Adipose tissue (tissue), 3 donors: ENCODE measurements around the gene ITGA11. TPM values are rescaled to one million over a fixed set of nuclear protein-coding genes. Genes with fewer than 3 reads are reported as not detected.

ENCODE experiments used
- H3K27ac ChIP-seq: one replicate; pipeline ENCODE4 v1.5.1; 2013; ENCODE audit warnings: low read depth, low read length
- WGBS, 3 donors: extraction: QIAGEN DNeasy Blood & Tissue Kit; methylation state at CpG; one replicate each; pipeline ENCODE4 v1.1.7; 2013; 5-methylcytosine and 5-hydroxymethylcytosine counted together
- polyA plus RNA-seq, 3 donors: library from polyadenylated mRNA; stranded (reverse); fragments of 200-250 nt; gene quantifications; one replicate each; pipeline ENCODE4 v1.2.3, GENCODE V29; 2013
- donor health status: healthy with polysubstance abuse.
- donor health status: Bipolar disorder and iron deficiency.
- donor health status: healthy.

The ITGA11 gene
- polyA plus RNA-seq, 3 donors = 0.44 to 5.1 (median 0.56) TPM

DNA sequence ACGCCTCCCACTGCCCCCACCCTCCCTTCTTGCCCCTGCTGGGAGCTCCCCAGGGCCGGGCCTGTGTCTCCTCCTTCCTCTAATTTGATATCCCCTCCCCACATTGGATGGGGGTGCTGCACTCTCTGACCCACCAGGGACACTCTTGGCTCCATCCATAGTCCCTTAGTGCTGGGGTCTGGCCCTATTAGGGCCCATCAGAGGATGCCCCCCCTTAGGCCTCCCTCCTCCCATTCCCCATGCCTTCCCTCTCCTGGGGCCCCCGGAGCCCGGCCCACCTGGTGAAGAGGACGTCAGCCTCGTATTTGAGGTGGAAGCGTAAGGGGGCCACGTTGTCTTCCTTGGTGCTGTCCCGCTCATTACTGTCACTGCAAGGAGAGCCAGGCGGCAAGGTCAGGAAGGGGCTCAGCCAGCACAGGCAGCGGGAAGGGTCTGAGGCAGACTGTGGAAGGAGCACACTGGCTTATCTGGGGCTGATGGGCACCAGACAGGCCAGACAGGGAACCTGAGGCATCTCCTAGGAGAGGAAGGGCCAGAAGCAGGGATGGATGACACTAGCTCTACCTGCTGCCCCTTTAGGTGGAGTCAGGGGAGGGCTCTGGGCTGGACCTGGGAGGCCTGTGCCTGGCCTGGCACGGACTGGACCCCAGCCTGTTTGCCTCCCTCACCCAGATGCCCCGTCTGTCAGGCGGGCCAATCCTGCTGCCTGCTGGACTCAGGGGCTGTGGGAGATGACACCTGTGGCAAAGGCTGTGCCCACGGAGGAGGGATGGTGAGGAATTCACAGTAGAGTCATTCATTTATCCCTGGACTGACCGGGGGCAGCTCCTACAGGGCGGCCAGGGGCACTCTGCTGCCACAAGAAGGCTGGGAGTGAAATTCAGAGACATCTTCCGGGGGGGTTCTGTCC is 118.2 kb downstream of the ITGA11 start:
- H3K27ac ChIP-seq = no peak overlapping the region
- WGBS, 3 donors = 87 to 90% (median 90%) methylated on average over 18 of the region's 18 CpGs

DNA sequence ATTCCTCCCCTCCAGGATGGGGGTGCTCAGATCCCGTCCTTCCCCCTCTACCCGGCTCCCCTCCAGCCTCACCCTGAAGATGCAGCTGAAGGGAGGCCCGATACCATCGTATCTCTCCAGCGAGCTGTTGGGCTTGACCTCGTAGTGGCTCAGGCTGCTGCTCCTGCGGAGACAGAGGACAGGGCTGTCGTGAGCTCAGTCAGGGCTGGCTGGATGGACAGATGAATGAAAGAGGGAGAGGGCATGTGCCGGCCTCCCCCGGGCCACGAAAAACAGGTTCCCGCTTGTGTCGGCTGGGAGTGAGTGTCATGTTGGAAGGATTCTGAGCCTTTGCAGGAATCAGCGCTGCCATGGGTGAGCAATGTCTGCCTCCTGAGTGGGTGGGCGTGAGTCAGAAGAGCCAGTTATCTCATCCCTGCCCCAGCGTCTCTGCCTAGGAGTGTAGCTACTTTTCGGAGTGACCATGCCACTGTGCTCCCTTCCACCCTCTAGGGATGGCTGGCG is 119.2 kb downstream of the ITGA11 start:
- no peak overlapping the region for H3K27ac ChIP-seq

DNA sequence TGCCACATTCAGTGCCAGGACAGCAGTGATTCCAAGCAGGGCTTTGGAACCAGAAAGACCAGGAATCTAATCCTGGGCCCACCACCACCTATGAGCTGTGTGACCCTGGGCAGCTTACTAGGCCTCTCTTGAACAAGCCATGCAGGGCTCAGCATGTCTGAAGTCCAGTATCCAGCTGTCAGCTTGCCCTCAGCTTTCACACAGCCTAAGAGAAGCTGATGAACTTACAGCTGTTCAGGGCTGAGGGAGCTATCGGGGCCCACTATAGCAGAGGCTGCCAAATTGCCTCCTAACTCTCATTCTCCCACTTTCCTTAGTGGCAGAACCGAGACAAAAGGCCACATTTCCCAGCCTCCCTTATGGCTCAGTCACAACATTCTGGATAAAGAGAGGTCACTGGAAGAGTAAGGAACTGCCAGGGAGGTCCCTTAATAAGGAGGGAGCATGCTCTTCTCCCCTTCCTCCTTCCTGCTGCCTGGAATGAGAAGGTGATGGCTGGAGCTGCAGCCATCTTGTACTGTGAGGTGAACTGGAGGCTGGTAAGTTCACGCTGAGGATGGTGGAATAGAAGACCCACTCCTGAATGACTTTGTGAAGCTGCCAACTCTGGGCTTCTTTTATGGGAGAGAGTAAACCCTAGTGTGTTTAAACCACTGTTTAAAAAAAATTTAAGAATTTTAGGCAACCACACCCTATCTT is 120.0 kb downstream of the ITGA11 start:
- 80 to 95% (median 89%) methylated on average over 3 of the region's 3 CpGs for WGBS, 3 donors
- H3K27ac ChIP-seq = no peak overlapping the region

More for the DNA sequence above, 119.2 kb downstream of the ITGA11 start:
- 80 to 92% (median 91%) methylated on average over 17 to 18 of the region's 18 CpGs for WGBS, 3 donors

DNA sequence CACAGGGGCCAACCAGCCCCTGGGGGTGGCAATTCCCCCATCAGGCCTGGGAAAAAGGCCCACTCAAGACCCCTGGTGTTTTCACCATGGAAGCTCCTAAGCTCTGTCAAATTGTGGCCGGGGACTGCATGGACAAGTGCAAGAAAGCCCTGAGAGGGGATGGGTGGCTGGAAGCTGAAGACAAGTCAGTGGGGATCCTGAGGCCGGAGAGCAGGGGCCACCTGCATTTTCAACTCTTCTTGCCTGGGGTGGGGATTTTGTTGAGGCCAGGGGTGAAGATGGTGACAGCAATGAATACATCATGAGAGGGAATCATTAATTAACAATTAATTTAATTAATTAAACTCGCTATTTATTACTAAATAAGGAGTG is 120.5 kb downstream of the ITGA11 start:
- WGBS, 3 donors = 93 to 99% (median 98%) methylated on average over 3 of the region's 3 CpGs
- H3K27ac ChIP-seq = no peak overlapping the region

DNA sequence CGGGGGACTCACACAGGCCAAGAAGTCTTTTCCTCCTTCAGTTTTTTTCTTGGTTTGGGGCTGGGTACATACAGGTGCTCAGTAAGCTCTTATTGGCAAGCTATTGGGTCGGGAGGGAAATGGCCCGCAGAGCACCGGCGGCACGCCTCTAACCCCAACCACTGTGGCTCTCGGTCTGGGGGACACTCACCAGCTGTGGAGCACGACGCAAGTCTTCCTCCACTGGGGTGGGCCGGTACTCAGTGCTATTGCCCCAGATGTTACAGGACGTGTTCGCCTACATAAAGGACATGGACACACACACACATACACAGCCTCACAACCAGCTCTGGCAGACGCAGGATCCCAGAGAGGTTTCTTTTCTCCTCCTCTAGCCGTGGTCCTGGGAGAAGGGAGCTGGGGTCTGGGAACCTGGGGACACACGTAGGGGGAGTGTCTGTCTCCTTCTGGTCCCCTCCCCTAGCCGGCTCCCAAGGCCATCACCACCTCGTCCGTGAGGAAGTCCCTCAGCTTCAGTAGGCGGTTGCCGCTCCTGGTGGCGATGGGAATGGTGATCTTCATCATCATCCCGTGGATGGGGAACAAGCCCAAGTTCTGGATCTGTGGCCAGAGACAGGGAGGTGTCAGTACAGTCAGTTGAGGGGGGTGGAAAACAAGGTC is 121.0 kb downstream of the ITGA11 start:
- no peak overlapping the region for H3K27ac ChIP-seq
- 71 to 93% (median 92%) methylated on average over 21 to 22 of the region's 22 CpGs for WGBS, 3 donors

DNA sequence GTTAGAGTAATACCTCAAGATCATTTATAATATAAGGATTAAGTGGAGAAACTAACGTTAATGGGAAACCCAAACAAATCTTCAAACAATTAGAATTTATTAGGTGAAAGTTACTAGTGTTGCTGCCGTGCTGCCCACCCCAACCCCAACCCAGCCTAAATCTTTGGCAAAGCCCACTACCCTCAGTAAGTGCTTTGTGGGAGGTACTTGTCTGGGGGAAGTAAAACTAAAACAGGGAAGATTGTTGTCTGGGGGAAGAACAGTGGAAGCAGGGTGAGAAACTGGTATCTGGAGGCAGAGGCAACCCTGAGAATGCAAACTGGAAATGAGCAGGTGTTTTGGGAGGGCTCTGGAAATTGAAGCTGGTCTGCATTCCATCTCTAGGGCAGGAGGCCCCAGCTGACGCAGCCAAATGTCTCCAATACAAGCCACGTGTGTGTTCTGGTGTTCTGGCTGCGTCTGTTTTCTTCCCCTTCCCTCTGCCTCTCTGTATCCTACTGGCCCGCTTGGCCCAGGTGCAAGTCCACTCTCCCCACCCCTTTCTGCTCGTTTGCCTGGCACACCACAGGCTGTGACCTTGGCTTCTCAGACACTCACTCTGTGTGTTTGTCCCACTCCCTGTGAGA is 121.7 kb downstream of the ITGA11 start:
- no peak overlapping the region for H3K27ac ChIP-seq
- 30 to 80% (median 69%) methylated on average over 7 of the region's 7 CpGs for WGBS, 3 donors

DNA sequence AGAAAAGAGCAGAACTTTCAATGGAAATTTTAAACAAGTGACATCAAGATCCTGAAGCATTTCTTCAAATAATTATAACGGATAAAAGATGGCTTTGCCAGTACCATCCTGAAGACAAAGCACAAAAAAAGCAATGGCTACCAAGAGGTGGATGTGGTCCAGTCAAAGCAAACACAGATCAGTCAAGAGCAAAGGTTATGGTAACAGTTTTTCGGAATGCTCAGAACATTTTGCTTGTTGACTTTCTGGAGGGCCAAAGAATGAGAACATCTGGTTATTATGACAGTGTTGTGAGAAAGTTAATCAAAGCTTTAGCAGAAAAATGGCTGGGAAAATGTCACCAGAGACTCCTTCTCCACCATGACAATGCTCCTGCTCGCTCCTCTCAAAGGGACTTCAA is 122.9 kb downstream of the ITGA11 start:
- no peak overlapping the region for H3K27ac ChIP-seq
- WGBS, 3 donors = 72 to 84% (median 81%) methylated on average over 3 of the region's 3 CpGs

DNA sequence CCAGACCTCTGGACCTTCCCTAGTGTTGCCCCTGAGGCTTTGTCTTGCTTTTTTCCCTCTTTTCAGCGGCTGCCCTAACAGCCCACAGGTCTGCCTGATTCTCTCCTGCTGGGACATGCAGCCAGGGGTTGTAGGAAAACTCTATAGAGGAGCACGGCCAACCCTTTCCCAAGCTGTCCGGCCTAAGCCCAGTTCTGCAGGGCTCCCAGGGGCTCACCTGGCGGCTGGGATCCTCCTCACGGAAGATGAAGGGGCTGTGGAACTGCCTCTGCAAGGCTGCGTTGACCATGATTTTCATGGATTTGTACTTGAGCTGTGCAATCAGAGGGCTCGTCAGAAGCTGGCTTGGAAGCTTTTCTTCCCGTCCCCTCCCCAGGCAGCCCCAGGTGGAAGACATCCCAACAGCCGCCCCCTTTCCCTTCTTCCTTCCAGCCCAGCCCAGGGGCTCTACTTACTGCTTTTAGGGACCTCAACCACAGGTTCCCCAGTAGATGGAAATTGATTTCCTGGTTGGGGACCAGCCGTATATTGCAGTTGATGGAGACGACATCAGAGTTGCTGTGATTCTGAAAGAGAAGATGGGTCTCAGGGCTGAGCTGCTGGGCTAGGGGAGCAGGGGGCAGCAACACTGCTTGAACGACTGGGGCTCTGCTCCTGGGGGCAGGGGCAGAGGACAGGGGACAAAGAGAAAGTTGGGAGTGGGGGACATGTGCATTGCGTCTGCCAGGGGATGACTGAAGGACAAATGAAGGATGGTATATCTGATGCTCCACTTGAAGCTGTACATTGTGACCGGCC is 124.6 kb downstream of the ITGA11 start:
- WGBS, 3 donors = 67 to 83% (median 79%) methylated on average over 14 of the region's 14 CpGs
- H3K27ac ChIP-seq = no peak overlapping the region

DNA sequence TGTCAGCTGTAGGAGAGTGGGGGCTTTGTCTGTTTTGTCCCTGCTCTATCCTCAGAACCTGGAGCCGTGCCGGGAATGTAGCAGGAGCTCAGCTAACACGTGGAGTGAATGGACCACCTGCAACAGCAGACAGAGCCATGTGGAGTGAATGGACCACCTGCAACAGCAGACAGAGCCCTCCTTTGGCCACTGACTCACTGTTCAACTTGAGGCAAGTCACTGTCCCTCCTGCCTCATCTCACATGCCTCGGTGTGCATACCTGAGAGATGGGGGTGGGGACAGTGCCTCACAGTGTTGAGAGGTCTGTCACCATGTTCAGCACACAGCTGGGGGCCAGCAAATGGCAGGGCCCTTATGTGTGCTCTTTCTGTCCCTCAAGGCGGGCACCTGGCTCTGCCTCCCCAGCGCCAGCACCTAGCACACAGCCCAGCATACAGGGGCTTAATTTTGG is 126.5 kb downstream of the ITGA11 start:
- no peak overlapping the region for H3K27ac ChIP-seq
- WGBS, 3 donors = 59 to 69% (median 68%) methylated on average over 6 of the region's 6 CpGs

DNA sequence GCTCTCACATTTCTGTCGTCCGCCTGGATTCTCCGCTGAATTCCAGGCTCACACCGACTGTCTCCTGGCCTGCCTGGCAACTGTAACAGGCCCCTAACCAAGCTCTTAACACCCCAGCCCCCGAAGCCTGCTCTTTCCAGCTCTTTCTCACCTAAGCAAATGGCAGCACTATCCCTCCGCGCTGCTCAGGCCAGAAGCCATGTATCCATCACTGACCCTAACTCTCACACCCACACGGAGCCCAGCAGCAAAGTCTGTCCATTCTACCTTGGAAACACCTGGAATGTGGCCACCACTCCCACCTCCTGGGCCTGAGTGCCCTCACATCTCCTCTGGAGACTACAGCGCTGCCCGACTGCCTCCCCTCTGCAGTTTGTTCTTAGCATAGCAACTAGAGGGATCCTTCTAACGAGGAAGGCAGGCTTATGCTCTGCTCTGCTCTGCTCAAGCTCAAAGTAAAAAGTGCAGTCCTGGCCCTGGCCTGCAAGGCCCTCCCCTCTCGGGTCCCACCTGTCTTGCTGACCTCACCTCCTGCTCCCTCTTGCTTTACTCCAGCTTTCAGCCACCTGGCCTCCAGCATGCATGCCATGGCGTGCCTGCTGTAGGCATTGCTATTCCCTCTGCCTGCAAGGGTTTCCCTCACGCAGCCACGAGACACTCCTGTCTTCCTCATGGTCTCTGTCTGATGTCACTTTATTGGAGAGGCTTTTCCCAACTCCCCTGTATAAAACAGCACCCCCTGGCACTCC is 127.2 kb downstream of the ITGA11 start:
- 77 to 89% (median 87%) methylated on average over 15 of the region's 15 CpGs for WGBS, 3 donors
- no peak overlapping the region for H3K27ac ChIP-seq

DNA sequence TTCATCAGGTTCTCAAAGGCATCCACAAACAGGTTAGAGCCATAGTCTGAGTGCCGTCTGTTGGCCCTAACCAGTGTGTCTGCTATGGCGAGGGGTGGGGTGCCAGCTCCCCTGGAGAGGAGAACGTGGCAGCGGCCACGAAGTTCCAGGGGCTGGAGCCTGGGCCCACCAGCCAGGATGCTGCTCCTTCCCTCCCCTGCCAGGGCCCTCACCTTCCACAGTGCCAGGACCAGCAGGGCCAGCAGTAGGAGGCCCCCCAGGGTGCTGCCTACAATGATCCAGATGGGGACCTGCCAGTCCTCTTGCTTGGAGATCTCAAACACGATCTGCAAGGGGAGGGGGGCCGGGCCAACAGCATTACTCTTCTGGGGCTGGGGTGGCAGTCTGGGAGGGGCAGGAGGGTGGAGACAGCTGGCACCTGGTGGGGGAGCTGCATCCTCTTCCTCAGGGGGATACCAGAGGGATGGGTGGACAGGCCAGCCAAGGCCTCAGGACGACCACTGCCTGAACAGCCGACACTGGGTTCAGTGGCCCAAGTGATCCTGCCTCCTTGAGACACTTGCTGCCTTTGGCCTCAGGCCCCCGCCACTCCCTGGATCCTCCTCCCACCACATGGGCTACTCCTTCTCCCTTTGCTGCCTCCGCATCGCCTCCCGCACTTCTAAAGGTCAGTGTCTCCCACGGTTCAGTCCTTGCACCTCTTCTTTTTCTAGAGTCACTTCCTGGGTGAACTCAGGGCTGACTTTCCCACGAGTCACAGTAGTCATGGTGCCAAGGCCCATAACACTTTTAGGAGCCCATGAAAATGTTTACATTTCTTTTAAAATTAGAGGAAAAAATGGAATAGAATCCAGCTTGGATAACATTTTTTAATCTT is 128.2 kb downstream of the ITGA11 start:
- no peak overlapping the region for H3K27ac ChIP-seq

DNA sequence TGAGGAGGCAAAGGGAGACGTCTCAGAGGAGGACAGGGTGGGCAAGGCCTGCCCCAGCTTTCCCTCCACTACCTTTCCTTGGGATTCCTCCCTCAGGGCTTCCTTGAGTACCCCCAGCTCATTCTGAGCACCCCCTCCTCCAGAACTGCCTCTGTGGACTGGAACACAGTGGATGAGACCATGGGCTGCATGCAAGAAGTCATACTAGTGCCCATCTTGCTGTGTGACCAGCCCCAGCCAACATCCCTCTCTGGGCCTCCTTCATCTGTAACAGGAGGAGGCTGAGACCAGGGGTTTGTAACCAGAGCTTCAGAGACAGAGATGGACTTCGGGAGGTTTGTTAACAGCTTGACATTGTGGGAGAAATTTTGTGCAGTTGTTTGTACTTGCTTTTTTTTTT is 128.8 kb downstream of the ITGA11 start:
- 46 to 79% (median 57%) methylated on average over 2 of the region's 2 CpGs for WGBS, 3 donors
- H3K27ac ChIP-seq = no peak overlapping the region

More for the DNA sequence above, 128.2 kb downstream of the ITGA11 start:
- 75 to 83% (median 79%) methylated on average over 15 of the region's 15 CpGs for WGBS, 3 donors

DNA sequence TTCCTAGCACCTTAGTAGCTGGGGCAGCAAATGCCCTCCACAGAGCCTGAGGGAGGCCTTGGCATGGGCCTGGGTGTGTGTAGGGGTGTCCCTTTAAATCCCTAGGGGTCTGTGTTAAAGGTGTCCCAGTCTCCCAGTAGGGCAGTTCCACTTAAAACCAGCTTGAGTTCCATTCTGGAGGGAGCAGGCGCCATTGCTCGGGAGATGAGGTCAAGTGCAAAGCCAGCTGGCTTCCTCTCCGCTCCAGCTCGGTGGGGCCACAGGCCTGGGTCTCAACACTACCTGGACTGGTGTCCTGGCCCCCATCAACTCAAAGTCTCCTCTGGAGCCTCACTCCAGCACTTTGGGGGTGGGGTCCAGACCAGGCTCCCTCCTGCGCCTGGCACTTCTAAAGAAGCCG is 129.2 kb downstream of the ITGA11 start:
- no peak overlapping the region for H3K27ac ChIP-seq
- WGBS, 3 donors = 93 to 94% (median 93%) methylated on average over 6 of the region's 6 CpGs

DNA sequence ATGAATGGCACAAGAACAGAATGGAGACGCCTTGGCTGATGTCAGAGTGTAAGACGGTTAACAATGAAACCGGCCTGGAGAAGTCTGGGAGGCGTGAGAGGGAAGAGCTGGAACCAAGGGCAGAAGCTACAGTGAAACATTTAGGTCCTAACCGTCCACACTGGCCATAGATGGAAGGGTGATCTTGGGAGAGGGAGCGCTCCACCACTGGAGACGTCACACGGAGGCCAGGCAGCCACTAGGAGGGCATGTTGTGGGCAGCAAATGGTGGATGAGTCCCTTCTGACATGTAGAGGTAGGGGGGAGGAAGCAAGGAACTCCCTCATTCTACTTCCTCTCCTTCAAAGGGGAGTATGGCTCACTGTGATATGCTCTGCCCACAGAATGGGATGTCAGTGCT is 130.7 kb downstream of the ITGA11 start:
- WGBS, 3 donors = 90 to 97% (median 93%) methylated on average over 8 of the region's 8 CpGs
- H3K27ac ChIP-seq = no peak overlapping the region

DNA sequence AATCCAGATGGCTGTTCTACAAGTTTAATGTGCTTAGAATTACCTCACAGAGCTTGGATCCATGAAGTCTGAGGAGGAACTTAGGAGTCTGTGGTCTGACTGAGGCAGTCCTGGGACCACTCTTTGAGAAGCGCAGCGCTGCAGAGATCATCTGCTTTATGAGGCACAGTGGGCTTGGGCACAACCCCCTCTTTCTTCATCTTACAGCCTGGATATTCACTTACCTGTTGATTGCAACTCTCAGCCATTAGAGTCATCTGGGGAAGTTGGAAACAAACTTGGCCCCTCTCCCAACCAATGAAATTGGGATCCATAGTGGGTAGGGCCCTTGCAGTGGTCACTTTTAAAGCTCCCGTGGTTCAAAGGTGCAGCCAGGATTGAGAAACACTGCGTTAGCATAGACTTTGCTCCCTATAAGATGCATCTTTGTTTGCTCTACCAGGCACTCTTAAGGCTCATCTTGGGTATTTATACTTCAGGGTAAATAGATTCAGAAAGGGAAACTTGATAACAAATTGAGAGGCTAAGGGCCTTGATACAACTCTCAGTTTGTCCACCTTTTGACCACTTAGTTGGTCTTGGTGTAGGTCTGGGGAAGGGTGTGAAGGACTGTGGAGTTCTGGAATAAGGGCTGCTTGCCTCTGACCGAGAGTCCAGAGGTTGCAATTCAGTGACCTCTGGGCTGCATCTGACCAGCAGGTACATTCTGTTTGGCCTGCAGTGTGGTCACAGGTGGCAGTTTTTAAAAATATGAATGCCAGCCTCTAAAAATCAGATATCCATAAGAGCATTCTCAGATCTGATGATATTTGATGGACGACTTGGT is 131.6 kb downstream of the ITGA11 start:
- H3K27ac ChIP-seq = no peak overlapping the region
- WGBS, 3 donors = 74 to 86% (median 75%) methylated on average over 6 of the region's 6 CpGs
